Ovary (tissue), 9 donors: ENCODE measurements around the gene RNF215. TPM values are rescaled to one million over a fixed set of nuclear protein-coding genes. Genes with fewer than 3 reads are reported as not detected.

Experiments used
- DNase-seq, 5 donors: peaks; one replicate each; pipeline ENCODE4 v3.0.0-alpha.2; 2019 to 2020
- H3K27ac ChIP-seq, 2 donors: fragments of 200-600 bp; one replicate each; pipeline versions ENCODE4 v1.5.1 to v1.8.0; 2019 to 2022
- H3K27me3 ChIP-seq: fragments of 200-600 bp; one replicate; pipeline ENCODE4 v1.8.0; 2022
- H3K36me3 ChIP-seq: fragments of 200-600 bp; sonication (generic); one replicate; pipeline ENCODE4 v1.5.1; 2019
- H3K4me1 ChIP-seq: one replicate; pipeline ENCODE4 v1.8.1; 2013; ENCODE audit warnings: mild to moderate bottlenecking, moderate library complexity; ENCODE audit not compliant: insufficient read depth
- H3K4me3 ChIP-seq: fragments of 200-600 bp; sonication (generic); one replicate; pipeline ENCODE4 v1.5.1; 2017
- H3K9me3 ChIP-seq, 2 donors: fragments of 200-600 bp in 1 of 2; sonication (generic) in 1 of 2; one replicate each; pipeline versions ENCODE4 v1.5.1 to v1.8.1; 2013 to 2019; ENCODE audit warnings: mild to moderate bottlenecking in 1 of 2, moderate library complexity in 1 of 2
- CTCF ChIP-seq, 3 donors: fragments of 450-650 bp in 2 of 3; fragments of 200-600 bp in 1 of 3; IDR thresholded peaks; one replicate each; pipeline versions ENCODE4 v1.5.1 to v1.8.0; 2016 to 2022; ENCODE audit warnings: antibody characterized with exemption in 3 of 3, mild to moderate bottlenecking in 1 of 3
- EP300 ChIP-seq: sonication (generic); formaldehyde crosslinking; IDR thresholded peaks from one replicate; pipeline ENCODE4 v1.6.1; 2017; ENCODE audit warnings: antibody characterized with exemption
- POLR2A ChIP-seq: fragments of 450-650 bp; IDR thresholded peaks from one replicate; pipeline ENCODE4 v1.6.1; 2017; ENCODE audit warnings: antibody characterized with exemption, mild to moderate bottlenecking, moderate library complexity
- WGBS, 3 donors: extraction: QIAGEN DNeasy Blood & Tissue Kit in 1 of 3; methylation state at CpG; one replicate each; pipeline versions ENCODE4 v1.1.5 to v1.1.7; 2013 to 2017; 5-methylcytosine and 5-hydroxymethylcytosine counted together
- intact Hi-C, 4 donors: fragments of 100-400 bp; cut with DNase I; formaldehyde crosslinking; loops; one replicate each; pipeline versions ENCODE4 v1.11.0 to v1.15.1; 2022 to 2023
- polyA plus RNA-seq, 2 donors: library from polyadenylated mRNA; stranded (reverse); fragments of 200-250 nt in 1 of 2; fragments of 350-450 nt in 1 of 2; fragmentation: Illumina TruSeq in 1 of 2; extraction: RNeasy Lipid Tissue Mini Kit (QIAGEN cat#74804) in 1 of 2; gene quantifications; one replicate each; pipeline ENCODE4 v1.2.3, GENCODE V29; 2013 to 2014
- total RNA-seq, 7 donors: library from RNA; depleted of rRNA in 2 of 7; stranded (reverse); fragments of >200 nt in 2 of 7; fragmentation: NEBNext Ultra II Directional in 3 of 7; extraction: Animal tissue kit (Norgen Biotek cat#: 25700) in 3 of 7; gene quantifications; one replicate each; pipeline versions ENCODE4 v1.1.0 to v1.2.4, GENCODE V29; 2016 to 2023
- donor health status: DM: no; HTN: no; CAD: no; lungs with moderate emphysema.
- donor health status: DM: no; HTN: no; CAD: no.
- donor health status: Bipolar disorder and iron deficiency.
- donor health status: DM: yes; HTN: yes; CAD: no.
- donor health status: DM: no; HTN: no; CAD: no.
- donor health status: DM: yes; HTN: yes; CAD: no.

RNF215 gene
- total and polyA plus RNA-seq, 9 donors, result 2.9 to 26.1 (median 14.0) TPM

GRCh38 chr22:30425616-30426387 is 38.6 kb upstream of the RNF215 start, which contains the start of gene MTFP1:
MTFP1 (plus strand) TSS chr22:30425768; CDS start chr22:30425880, 112 bp downstream.
- peak; percentile 68 to 77 (median 71) for DNase-seq
- H3K9me3 ChIP-seq, result no peaks in the 10 kb centered on the region
- peak within 1 kb of the TSS; percentile 37 to 97 for H3K27ac ChIP-seq
- WGBS, 3 donors, result 1 to 4% (median 1%) methylated on average over 41 to 61 of the region's 61 CpGs
- intact Hi-C loops, result loop anchor here in 1 of 4 donors (10.0 kb wide), 1 partner anchor 169 kb away; the partner anchor contains the start of gene PES1
- peak within 1 kb of the TSS; percentile 55 for H3K4me3 ChIP-seq
- H3K4me1 ChIP-seq, result peaks cover 6% of the 10 kb centered on the region
- H3K36me3 ChIP-seq, result no peaks in the 10 kb centered on the region
- H3K27me3 ChIP-seq, result no peaks in the 10 kb centered on the region
- no peak for TF ChIP-seq POLR2A
- no peak for TF ChIP-seq EP300
- no peak for TF ChIP-seq CTCF (IDR thresholded peaks at IDR 0.05)

GRCh38 chr22:30425327-30425615 is 38.1 kb upstream of the RNF215 start:
- Histone ChIP-seq H3K27ac (peak overlapping the region; percentile 26 to 85), H3K4me1 (peaks cover 6% of the 10 kb centered on the region), H3K4me3 (peak overlapping the region; percentile 55), H3K27me3 (no peaks in the 10 kb centered on the region), H3K36me3 (no peaks in the 10 kb centered on the region), H3K9me3 (no peaks in the 10 kb centered on the region)
- intact Hi-C loops, result loop anchor here in 1 of 4 donors (10.0 kb wide), 1 partner anchor 170 kb away; the partner anchor contains the start of gene PES1
- no peak for DNase-seq
- TF ChIP-seq CTCF (IDR thresholded peaks at IDR 0.05), result no peak
- no peak for TF ChIP-seq POLR2A
- TF ChIP-seq EP300, result no peak
- WGBS, 3 donors, result 2 to 5% (median 3%) methylated on average over 9 of the region's 9 CpGs

- intact Hi-C loops, result loop anchor here in 1 of 4 donors (10.0 kb wide), 1 partner anchor 170 kb away; the partner anchor contains the start of gene PES1
- H3K4me3 ChIP-seq, result peak overlapping the region; percentile 55
These were observed 37.5 kb upstream of the RNF215 start for GRCh38 chr22:30424534-30425326.

More at GRCh38 chr22:30424534-30425326, 37.5 kb upstream of the RNF215 start:
- Histone ChIP-seq H3K27ac (peak overlapping the region; percentile 37 to 97), H3K4me1 (peaks cover 6% of the 10 kb centered on the region), H3K9me3 (no peaks in the 10 kb centered on the region), H3K36me3 (no peaks in the 10 kb centered on the region), H3K27me3 (no peaks in the 10 kb centered on the region)
- WGBS, 3 donors, result 38 to 42% (median 41%) methylated on average over 20 of the region's 20 CpGs
- TF ChIP-seq POLR2A (no peak), CTCF (IDR thresholded peaks at IDR 0.05) (peak in 1 of 3 donors; percentile 6)
- peak in 1 of 5 donors; percentile 40 for DNase-seq
